Measurements from ENCODE around the gene RTP1. TPM values are rescaled to one million over a fixed set of nuclear protein-coding genes. Genes with fewer than 3 reads are reported as not detected.

The RTP1 gene
- total RNA-seq, 4 donors from 2014 or later: not detected

DNA sequence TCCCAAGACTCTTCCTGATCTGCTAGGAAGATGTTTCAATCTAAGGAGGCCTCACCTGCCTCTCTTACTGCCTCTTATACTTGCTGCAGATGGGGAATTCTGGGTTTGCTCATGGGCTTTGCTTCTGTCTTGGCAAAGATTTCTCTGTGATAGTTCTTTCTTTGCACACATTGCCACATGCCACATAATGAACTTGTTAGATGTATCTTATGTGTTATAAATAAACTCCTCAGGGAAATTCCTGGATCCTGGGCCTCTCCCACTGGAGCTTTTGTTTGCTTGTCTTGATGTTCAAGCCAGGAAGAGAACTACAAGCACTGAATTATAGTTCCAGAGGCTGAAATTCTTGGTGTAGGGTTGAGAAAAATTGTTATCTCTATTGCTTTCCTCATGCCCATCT is 12.2 kb downstream of the RTP1 start:
- Histone ChIP-seq H3K4me1 (peaks cover 48% of the 10 kb centered on the region), H3K27me3 (peaks cover 2% of the 10 kb centered on the region), H3K4me3 (no peak overlapping the region), H3K9me3 (no peaks in the 10 kb centered on the region), H3K27ac (peak overlapping the region; percentile 70), H3K36me3 (no peaks in the 10 kb centered on the region)
- no peak for TF ChIP-seq EP300 (IDR thresholded peaks at IDR 0.05)
- no peak for DNase-seq (ENCODE audit: low spot score in 2 of 2)

DNA sequence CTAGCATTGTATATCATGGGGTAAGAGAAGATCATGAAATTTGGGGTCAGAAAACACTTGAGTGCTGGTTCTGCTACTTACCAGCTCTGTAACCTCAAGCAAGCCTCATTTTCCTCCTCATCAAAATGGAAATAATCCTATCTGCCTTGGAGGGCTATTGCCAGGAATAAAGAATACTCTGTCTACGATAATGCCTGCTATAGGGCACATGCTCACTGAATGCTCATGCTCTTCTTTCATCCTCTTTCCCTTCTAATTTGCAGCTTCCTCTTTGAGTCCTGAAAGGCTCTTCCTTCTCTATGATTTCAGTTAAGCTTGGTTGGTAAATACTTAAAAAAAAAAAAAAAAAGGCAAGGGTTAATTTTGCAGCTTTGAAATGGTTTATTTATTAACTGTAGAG is 12.8 kb downstream of the RTP1 start:
- no peaks in the 10 kb centered on the region for H3K27me3 ChIP-seq
- no peak for DNase-seq (ENCODE audit: low spot score in 2 of 2)
- H3K27ac ChIP-seq: peak overlapping the region; percentile 70
- 54% methylated on average over 1 of the region's 1 CpG for WGBS
- no peak for TF ChIP-seq EP300 (IDR thresholded peaks at IDR 0.05)
- TF ChIP-seq POLR2AphosphoS5 (IDR thresholded peaks at IDR 0.05): no peak
- TF ChIP-seq CTCF (IDR thresholded peaks at IDR 0.05): no peak
- no peak for TF ChIP-seq POLR2A (IDR thresholded peaks at IDR 0.05)
- no peak overlapping the region for H3K4me3 ChIP-seq
- no peaks in the 10 kb centered on the region for H3K9me3 ChIP-seq
- H3K36me3 ChIP-seq: no peaks in the 10 kb centered on the region
- peaks cover 48% of the 10 kb centered on the region for H3K4me1 ChIP-seq

DNA sequence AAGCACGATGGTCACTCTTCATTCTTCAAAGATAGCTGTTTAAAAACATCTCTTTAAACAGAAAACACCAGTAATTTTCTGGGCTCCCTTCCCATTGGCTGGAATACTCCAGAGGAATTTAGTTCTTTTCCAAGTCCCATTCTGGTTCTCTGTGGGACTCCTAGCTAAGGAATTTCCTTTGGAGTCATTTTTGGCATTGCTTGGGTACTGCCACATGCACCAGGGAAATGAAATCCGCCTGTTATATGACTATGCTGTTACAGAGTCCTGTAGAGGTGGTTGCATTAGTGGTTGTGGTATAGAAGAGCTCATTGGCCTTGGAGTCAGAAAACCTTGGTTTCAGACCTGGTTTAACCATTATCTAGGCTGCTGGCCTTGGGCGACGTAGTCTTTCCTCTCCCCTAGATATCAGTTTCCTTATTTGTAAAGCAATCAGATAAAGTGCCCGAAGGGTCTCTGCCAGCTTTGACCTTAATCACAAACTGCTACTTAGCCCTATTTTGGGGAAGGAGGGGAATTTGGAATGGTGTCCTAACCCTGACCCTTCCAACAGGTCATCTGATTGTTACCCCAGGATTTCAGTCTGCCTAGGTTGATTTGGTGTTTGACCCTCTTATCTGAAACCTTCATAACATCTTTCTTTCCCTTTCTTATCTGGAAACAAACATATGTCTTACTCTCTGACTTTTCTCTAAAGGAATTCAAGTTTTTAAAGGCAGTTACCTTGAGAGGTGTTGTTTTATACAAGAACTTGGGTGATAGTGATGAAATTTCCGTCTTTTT is 13.4 kb downstream of the RTP1 start:
- no peak for DNase-seq (ENCODE audit: low spot score in 2 of 2)
- WGBS: 64% methylated on average over 6 of the region's 6 CpGs
- TF ChIP-seq POLR2AphosphoS5 (IDR thresholded peaks at IDR 0.05) (no peak), CTCF (IDR thresholded peaks at IDR 0.05) (no peak), POLR2A (IDR thresholded peaks at IDR 0.05) (no peak), EP300 (IDR thresholded peaks at IDR 0.05) (no peak)
- no peaks in the 10 kb centered on the region for H3K9me3 ChIP-seq
- no peaks in the 10 kb centered on the region for H3K36me3 ChIP-seq
- no peaks in the 10 kb centered on the region for H3K27me3 ChIP-seq
- peaks cover 48% of the 10 kb centered on the region for H3K4me1 ChIP-seq
- no peak overlapping the region for H3K4me3 ChIP-seq
- peak overlapping the region; percentile 38 for H3K27ac ChIP-seq

DNA sequence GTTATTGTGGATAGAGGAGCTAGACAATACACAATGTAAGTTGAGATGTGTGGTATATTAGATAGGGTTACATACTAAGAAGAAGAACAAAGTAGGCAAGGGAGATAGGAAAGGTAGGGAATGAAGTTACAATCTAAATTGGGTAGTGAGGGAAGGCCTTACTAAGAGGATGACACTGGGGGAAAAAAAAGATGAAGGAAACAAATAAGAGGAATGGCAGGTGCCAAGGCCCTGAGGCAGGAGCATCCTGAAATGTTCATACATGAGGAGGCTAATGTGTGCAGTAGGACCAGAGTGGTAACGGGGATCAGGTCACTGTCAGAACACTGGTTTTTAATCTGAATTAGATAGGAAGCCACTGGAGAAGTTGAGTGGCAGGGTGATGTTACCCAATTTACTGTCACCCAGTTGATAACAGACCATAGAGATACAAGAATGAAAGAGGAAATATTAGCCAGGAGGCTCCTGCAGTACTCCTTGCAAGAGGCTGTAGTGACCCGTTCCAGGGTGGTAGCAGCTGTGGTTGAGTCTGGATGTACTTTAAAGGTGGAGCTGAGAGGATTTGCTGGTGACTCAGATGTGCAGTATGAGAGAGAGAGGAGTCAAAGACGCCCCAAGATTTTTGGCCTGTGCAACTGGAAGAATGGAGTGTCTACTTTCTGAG is 14.4 kb downstream of the RTP1 start:
- TF ChIP-seq CTCF (IDR thresholded peaks at IDR 0.05): no peak
- no peak for TF ChIP-seq POLR2A (IDR thresholded peaks at IDR 0.05)
- TF ChIP-seq EP300 (IDR thresholded peaks at IDR 0.05): no peak
- no peak for TF ChIP-seq POLR2AphosphoS5 (IDR thresholded peaks at IDR 0.05)

DNA sequence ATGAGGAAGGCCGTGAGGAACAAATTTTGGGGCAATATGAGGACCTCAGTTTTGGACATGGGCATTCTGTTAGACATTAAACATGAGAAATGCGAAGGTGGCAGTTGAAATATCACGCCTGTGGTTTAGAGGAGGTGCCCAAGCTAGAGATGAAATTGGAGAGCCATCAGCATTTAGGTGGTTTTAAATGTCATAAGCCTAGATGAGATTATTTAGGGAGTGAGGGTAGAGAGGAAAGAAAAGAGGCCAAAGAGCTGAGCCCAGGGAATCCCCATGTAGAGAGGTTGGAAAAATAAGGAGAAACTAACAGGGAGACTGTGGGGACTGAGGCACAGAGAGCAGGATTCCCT is 14.9 kb downstream of the RTP1 start:
- peaks cover 43% of the 10 kb centered on the region for H3K4me1 ChIP-seq
- H3K4me3 ChIP-seq: no peak overlapping the region
- H3K27me3 ChIP-seq: no peaks in the 10 kb centered on the region
- DNase-seq (ENCODE audit: low spot score in 2 of 2): no peak
- 73% methylated on average over 3 of the region's 3 CpGs for WGBS
- peak overlapping the region; percentile 85 for H3K27ac ChIP-seq
- no peak for TF ChIP-seq POLR2A (IDR thresholded peaks at IDR 0.05)
- TF ChIP-seq POLR2AphosphoS5 (IDR thresholded peaks at IDR 0.05): no peak
- no peak for TF ChIP-seq EP300 (IDR thresholded peaks at IDR 0.05)
- no peak for TF ChIP-seq CTCF (IDR thresholded peaks at IDR 0.05)
- H3K9me3 ChIP-seq: no peaks in the 10 kb centered on the region
- H3K36me3 ChIP-seq: no peaks in the 10 kb centered on the region

More for the DNA sequence above, 14.4 kb downstream of the RTP1 start:
- WGBS: 57% methylated on average over 3 of the region's 3 CpGs
- H3K27ac ChIP-seq: peak overlapping the region; percentile 85
- DNase-seq (ENCODE audit: low spot score in 2 of 2): no peak
- H3K36me3 ChIP-seq: no peaks in the 10 kb centered on the region
- no peak overlapping the region for H3K4me3 ChIP-seq
- no peaks in the 10 kb centered on the region for H3K9me3 ChIP-seq
- H3K4me1 ChIP-seq: peaks cover 48% of the 10 kb centered on the region
- no peaks in the 10 kb centered on the region for H3K27me3 ChIP-seq

All from suprapubic skin (tissue), 4 donors.